Psoas muscle (tissue), 8 donors: ENCODE measurements around the gene MAS1. TPM values are rescaled to one million over a fixed set of nuclear protein-coding genes. Genes with fewer than 3 reads are reported as not detected.

Source experiments
- ATAC-seq, 4 donors: fragments of 200-7000 bp; cut with Tn5 transposase; one replicate each; pipeline ENCODE4 v1.9.1; 2020; ENCODE audit warnings: moderate library complexity in 3 of 4, mild to moderate bottlenecking in 2 of 4
- DNase-seq, 2 donors: peaks; one replicate each; pipeline ENCODE4 v3.0.0-alpha.2; 2020
- H3K27ac ChIP-seq: fragments of 200-600 bp; one replicate; pipeline ENCODE4 v1.8.0; 2022
- H3K27me3 ChIP-seq, 3 donors: fragments of 200-600 bp in 1 of 3; one replicate each; pipeline versions ENCODE4 v1.6.1 to v1.8.0; 2013 to 2022; ENCODE audit warnings: low read length in 2 of 3, mild to moderate bottlenecking in 2 of 3, moderate library complexity in 1 of 3; ENCODE audit not compliant: insufficient read depth in 3 of 3
- H3K36me3 ChIP-seq, 2 donors: fragments of 200-600 bp in 1 of 2; one replicate each; pipeline versions ENCODE4 v1.6.1 to v1.8.0; 2013 to 2022; ENCODE audit warnings: low read depth in 1 of 2, mild to moderate bottlenecking in 1 of 2, moderate library complexity in 1 of 2; ENCODE audit not compliant: insufficient read depth in 1 of 2
- H3K4me1 ChIP-seq: fragments of 200-600 bp; one replicate; pipeline ENCODE4 v1.8.0; 2022
- H3K4me3 ChIP-seq: fragments of 200-600 bp; one replicate; pipeline ENCODE4 v1.8.0; 2022; ENCODE audit warnings: mild to moderate bottlenecking
- H3K9me3 ChIP-seq: fragments of 200-600 bp; one replicate; pipeline ENCODE4 v1.8.0; 2022
- CTCF ChIP-seq: fragments of 200-600 bp; IDR thresholded peaks from one replicate; pipeline ENCODE4 v1.8.0; 2022; ENCODE audit warnings: antibody characterized with exemption
- WGBS, 3 donors: extraction: QIAGEN DNeasy Blood & Tissue Kit; methylation state at CpG; one replicate each; pipeline versions ENCODE4 v1.1.6 to v1.1.7; 2013; 5-methylcytosine and 5-hydroxymethylcytosine counted together
- intact Hi-C, 2 donors: fragments of 100-400 bp; cut with DNase I; formaldehyde crosslinking; loops; one replicate each; pipeline versions ENCODE4 v1.11.0 to v1.14.2; 2022
- polyA plus RNA-seq, 3 donors: library from polyadenylated mRNA; stranded (reverse); fragments of 200-250 nt; gene quantifications; one replicate each; pipeline ENCODE4 v1.2.3, GENCODE V29; 2013
- total RNA-seq, 4 donors: library from RNA; stranded (reverse); fragmentation: NEBNext Ultra II Directional in 2 of 4; extraction: Animal tissue kit (Norgen Biotek cat#: 25700) in 2 of 4; gene quantifications; one replicate each; pipeline versions ENCODE4 v1.2.1 to v1.2.4, GENCODE V29; 2021 to 2023
- donor health status: healthy with polysubstance abuse.
- donor health status: DM: no; HTN: no; CAD: no; lungs with moderate emphysema.
- donor health status: Bipolar disorder and iron deficiency.
- donor health status: healthy.
- donor health status: DM: yes; HTN: yes; CAD: no.
- donor health status: DM: no; HTN: no; CAD: no.
- donor health status: DM: no; HTN: no; CAD: no.
- donor health status: DM: yes; HTN: yes; CAD: no.

Gene MAS1
- total and polyA plus RNA-seq, 7 donors: not detected

GRCh38 chr6:159877256-159877808 is 13.5 kb upstream of the MAS1 start:
- Histone ChIP-seq H3K27ac (no peak overlapping the region), H3K4me3 (no peak overlapping the region), H3K27me3 (no peaks in the 10 kb centered on the region), H3K4me1 (peaks cover 8% of the 10 kb centered on the region), H3K9me3 (no peaks in the 10 kb centered on the region), H3K36me3 (no peaks in the 10 kb centered on the region)
- DNase-seq (no peak), ATAC-seq (no peak)
- 79 to 87% (median 82%) methylated on average over 5 of the region's 5 CpGs for WGBS, 3 donors
- intact Hi-C loops: loop anchor here in 1 of 2 donors (10.0 kb wide), 1 partner anchor 157 kb away; no protein-coding TSS in a partner anchor
- no peak for TF ChIP-seq CTCF

GRCh38 chr6:159878341-159878740 is 12.4 kb upstream of the MAS1 start:
- Histone ChIP-seq H3K4me3 (no peak overlapping the region), H3K27me3 (no peaks in the 10 kb centered on the region), H3K4me1 (peaks cover 13% of the 10 kb centered on the region), H3K27ac (no peak overlapping the region), H3K9me3 (no peaks in the 10 kb centered on the region), H3K36me3 (no peaks in the 10 kb centered on the region)
- DNase-seq (no peak), ATAC-seq (no peak)
- 76 to 84% (median 82%) methylated on average over 8 of the region's 8 CpGs for WGBS, 3 donors
- TF ChIP-seq CTCF: no peak
- intact Hi-C loops: loop anchor here in 1 of 2 donors (10.0 kb wide), 1 partner anchor 156 kb away; no protein-coding TSS in a partner anchor

DNA sequence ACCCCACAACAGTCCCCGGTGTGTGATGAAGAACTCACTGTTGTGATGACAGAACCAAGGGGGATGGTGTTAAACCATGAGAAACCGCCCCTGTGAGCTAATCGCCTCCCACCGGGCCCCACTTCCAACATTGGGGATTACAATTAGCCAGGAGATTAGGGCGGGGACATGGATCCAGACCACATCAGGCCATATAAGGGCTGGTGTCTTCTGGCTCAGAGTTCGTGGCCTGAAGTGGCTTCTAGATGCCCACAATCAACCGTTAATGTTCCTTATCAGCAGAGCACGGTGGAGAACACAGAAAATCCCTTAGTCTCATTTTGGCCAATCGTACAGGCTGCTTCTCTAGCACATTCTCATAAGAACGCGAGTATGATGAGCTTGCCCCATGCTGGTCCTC is 10.9 kb upstream of the MAS1 start:
- WGBS, 3 donors: 85 to 88% (median 87%) methylated on average over 11 of the region's 11 CpGs
- intact Hi-C loops: loop anchor here in 1 of 2 donors (10.0 kb wide), 1 partner anchor 155 kb away; no protein-coding TSS in a partner anchor
- ATAC-seq (no peak), DNase-seq (no peak)
- TF ChIP-seq CTCF: no peak
- Histone ChIP-seq H3K36me3 (no peaks in the 10 kb centered on the region), H3K9me3 (no peaks in the 10 kb centered on the region), H3K27ac (no peak overlapping the region), H3K4me1 (peaks cover 13% of the 10 kb centered on the region), H3K4me3 (no peak overlapping the region), H3K27me3 (no peaks in the 10 kb centered on the region)

DNA sequence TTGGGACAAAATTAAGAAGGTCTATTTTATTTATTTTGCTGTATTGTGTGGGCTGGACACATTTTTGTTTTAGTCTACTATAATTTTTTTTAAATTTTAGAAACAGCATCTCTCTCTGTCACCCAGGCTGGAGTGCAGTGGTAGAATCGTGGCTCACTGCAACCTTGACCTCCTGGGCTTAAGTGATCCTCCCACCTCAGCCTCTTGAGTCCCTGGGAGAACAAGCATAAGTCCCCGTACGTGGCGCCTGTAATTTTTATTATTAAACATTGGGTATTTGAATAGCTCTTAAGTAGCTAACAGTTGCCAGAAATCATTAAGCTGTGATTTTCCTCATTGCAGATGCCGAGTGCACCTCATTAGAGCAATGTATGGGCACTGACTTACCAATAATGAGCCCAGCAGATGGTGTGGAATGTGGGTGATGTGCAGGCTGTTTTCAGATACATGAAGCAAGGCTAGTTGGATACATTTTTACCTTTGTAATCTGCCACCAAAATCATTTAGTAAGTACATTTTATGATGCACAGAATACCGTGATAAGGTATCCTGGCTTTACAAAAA is 10.3 kb upstream of the MAS1 start:
- DNase-seq: no peak
- WGBS, 3 donors: 65 to 69% (median 65%) methylated on average over 6 of the region's 6 CpGs
- H3K27ac ChIP-seq: no peak overlapping the region
- no peak overlapping the region for H3K4me3 ChIP-seq
- no peaks in the 10 kb centered on the region for H3K27me3 ChIP-seq
- TF ChIP-seq CTCF: no peak
- ATAC-seq: no peak
- H3K9me3 ChIP-seq: no peaks in the 10 kb centered on the region
- intact Hi-C loops: no loop called here
- H3K36me3 ChIP-seq: no peaks in the 10 kb centered on the region
- peaks cover 13% of the 10 kb centered on the region for H3K4me1 ChIP-seq
